Smooth muscle cell (in vitro differentiated cells): ENCODE data around the gene ACSF2. TPM values are rescaled to one million over a fixed set of nuclear protein-coding genes. Genes with fewer than 3 reads are reported as not detected.
A peak's percentile ranks its signal among the peaks of the same experiment; 100 is the strongest.
"Not testable (repeated sequence)": the region's sequence is repeated elsewhere in the genome, so short reads cannot be mapped to it uniquely, and the experiment has no call there.

Experiments used
- DNase-seq: peaks from one replicate; lab custom pipeline; 2025; ENCODE audit not compliant: unreplicated experiment; lab: John Stamatoyannopoulos, UW
- H2AFZ ChIP-seq: fragments of 200-600 bp; sonication (generic); 2 replicates; pipeline ENCODE4 v1.6.0; 2016; ENCODE audit warnings: antibody characterized with exemption, low read depth, mild to moderate bottlenecking
- H3F3A ChIP-seq: fragments of 200-600 bp; sonication (generic); 2 replicates; pipeline ENCODE4 v1.6.0; 2017; ENCODE audit warnings: antibody characterized with exemption, low read depth
- H3K27ac ChIP-seq: fragments of 200-600 bp; sonication (generic); 2 replicates; pipeline ENCODE4 v1.5.1; 2016; ENCODE audit warnings: low read depth, mild to moderate bottlenecking
- H3K27me3 ChIP-seq: fragments of 200-600 bp; sonication (generic); 2 replicates; pipeline ENCODE4 v1.6.1; 2016; ENCODE audit warnings: low read depth, mild to moderate bottlenecking
- H3K36me3 ChIP-seq: fragments of 200-600 bp; sonication (generic); 2 replicates; pipeline ENCODE4 v1.5.1; 2016; ENCODE audit warnings: low read depth
- H3K4me1 ChIP-seq: fragments of 200-600 bp; sonication (generic); 2 replicates; pipeline ENCODE4 v1.5.1; 2016; ENCODE audit warnings: low read depth
- H3K4me2 ChIP-seq: fragments of 200-600 bp; sonication (generic); 2 replicates; pipeline ENCODE4 v1.6.0; 2016; ENCODE audit warnings: mild to moderate bottlenecking
- H3K4me3 ChIP-seq: fragments of 200-600 bp; sonication (generic); 2 replicates; pipeline ENCODE4 v1.5.1; 2016; ENCODE audit warnings: mild to moderate bottlenecking
- H3K79me2 ChIP-seq: fragments of 200-600 bp; sonication (generic); 2 replicates; pipeline ENCODE4 v1.6.0; 2016; ENCODE audit warnings: low read depth, mild to moderate bottlenecking
- H3K9ac ChIP-seq: fragments of 200-600 bp; sonication (generic); 2 replicates; pipeline ENCODE4 v1.6.0; 2016; ENCODE audit warnings: low read depth
- H3K9me3 ChIP-seq: fragments of 200-600 bp; sonication (generic); replicated peaks from 2 replicates; pipeline ENCODE4 v1.5.1; 2016; ENCODE audit warnings: low read depth
- H4K20me1 ChIP-seq: fragments of 200-600 bp; sonication (generic); 2 replicates; pipeline ENCODE4 v1.6.0; 2016; ENCODE audit warnings: low read depth
- WGBS: methylation state at CpG from one replicate; pipeline ENCODE4 v1.1.7; 2016; ENCODE audit warnings: low lambda C conversion rate; 5-methylcytosine and 5-hydroxymethylcytosine counted together
- polyA plus RNA-seq: library from polyadenylated mRNA; unstranded; fragments of >200 nt; fragmentation: Nextera tagmentation; extraction: Ambion mirVana; gene quantifications from 2 replicates; pipeline ENCODE4 v1.2.1, GENCODE V29; 2016
- total RNA-seq: library from RNA; depleted of rRNA; stranded (reverse); fragments of >200 nt; gene quantifications from 2 replicates; pipeline ENCODE4 v1.2.3, GENCODE V29; 2014
- TF ChIP-seq, protein P1 (sequence below): fragments of 200-600 bp; sonication (generic); IDR thresholded peaks from 2 replicates; pipeline ENCODE4 v1.5.1; 2017; ENCODE audit warnings: borderline replicate concordance, mild to moderate bottlenecking, antibody characterized with exemption; ENCODE audit not compliant: insufficient read depth, poor library complexity, severe bottlenecking

Gene ACSF2
- total and polyA plus RNA-seq, 2 experiments from 2014 or later = 13.7 to 16.8 TPM

DNA sequence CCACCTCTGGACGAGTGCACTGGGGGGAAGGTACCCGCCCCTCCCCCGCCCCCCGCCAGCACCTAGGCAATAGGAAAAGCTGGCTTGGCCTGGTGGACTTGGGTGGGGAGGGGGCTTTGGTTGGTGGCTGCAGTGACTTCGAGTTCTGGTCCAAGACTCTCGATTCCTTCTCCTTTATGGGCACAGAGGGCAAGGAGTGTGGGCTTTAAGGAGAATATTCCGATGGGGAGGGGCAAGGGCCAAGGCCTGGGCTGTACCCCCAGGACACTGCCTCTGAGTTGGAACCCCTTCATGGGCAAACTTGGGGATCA, 409 bp downstream of the ACSF2 start:
- H3K4me2 ChIP-seq = peak overlapping the region; percentile 96
- H3K27ac ChIP-seq = peak overlapping the region; percentile 45
- peaks cover 10% of the 10 kb centered on the region for H4K20me1 ChIP-seq
- no peaks in the 10 kb centered on the region for H3K36me3 ChIP-seq
- peaks cover 13% of the 10 kb centered on the region for H3K4me1 ChIP-seq
- whole genome bisulfite sequencing = 8% methylated on average over 6 of the region's 7 CpGs
- DNase-seq = no peak
- H3K9me3 ChIP-seq = no peaks in the 10 kb centered on the region
- H3K27me3 ChIP-seq = no peaks in the 10 kb centered on the region
- peak overlapping the region; percentile 41 for H3K9ac ChIP-seq
- peak overlapping the region; percentile 47 for H2AFZ ChIP-seq
- TF ChIP-seq, protein P1, sequence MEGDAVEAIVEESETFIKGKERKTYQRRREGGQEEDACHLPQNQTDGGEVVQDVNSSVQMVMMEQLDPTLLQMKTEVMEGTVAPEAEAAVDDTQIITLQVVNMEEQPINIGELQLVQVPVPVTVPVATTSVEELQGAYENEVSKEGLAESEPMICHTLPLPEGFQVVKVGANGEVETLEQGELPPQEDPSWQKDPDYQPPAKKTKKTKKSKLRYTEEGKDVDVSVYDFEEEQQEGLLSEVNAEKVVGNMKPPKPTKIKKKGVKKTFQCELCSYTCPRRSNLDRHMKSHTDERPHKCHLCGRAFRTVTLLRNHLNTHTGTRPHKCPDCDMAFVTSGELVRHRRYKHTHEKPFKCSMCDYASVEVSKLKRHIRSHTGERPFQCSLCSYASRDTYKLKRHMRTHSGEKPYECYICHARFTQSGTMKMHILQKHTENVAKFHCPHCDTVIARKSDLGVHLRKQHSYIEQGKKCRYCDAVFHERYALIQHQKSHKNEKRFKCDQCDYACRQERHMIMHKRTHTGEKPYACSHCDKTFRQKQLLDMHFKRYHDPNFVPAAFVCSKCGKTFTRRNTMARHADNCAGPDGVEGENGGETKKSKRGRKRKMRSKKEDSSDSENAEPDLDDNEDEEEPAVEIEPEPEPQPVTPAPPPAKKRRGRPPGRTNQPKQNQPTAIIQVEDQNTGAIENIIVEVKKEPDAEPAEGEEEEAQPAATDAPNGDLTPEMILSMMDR = no peak
- H3K4me3 ChIP-seq = peak overlapping the region; percentile 91
- no peaks in the 10 kb centered on the region for H3K79me2 ChIP-seq
- H3F3A ChIP-seq = peaks cover 11% of the 10 kb centered on the region

DNA sequence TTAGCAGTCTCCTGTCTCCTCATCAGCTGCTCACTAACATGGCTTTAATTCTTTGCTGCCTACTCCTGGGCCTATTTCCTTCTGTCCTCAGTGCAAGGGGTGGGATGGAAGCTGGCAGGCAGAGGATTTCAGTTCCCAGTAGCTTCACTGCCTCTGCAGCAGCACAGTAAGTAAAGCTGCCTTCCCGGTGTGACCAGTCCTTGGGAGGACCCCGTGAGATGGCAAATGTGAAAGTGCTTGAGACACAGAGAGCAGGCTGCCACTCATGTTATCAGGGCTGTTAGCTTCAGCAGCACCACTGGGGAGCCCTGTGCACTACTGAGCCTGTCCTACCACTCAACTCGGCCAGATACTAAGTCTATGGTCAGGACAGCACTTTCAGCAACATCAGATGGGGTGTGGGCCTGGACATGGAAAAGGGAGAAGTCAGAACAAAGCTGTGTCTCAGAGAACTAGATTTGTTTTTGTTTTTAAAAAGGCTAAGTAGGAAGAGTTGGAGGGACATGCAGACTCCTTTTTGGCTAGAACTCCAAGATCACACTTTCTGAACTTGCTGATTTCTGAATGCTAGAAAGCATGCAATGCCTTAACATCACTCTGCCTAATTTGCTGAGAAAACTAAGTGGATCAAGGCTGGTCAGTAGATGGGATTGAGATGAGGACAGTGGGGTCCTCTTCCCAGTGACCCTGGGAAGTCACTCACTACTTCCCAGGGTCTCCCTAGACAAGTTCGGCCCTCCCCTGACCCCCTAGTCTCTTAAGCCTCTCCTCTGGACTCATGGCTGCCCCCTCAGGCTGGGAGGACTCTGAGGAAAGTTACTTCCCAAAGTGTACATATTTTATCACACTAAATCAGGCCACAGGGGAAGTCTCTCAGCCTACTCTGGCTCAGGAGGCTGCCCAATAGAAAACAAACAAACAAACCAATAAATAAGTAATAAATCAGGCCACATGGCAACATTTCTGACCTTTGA, 1.1 kb downstream of the ACSF2 start:
- H3F3A ChIP-seq = peaks cover 11% of the 10 kb centered on the region
- no peaks in the 10 kb centered on the region for H3K9me3 ChIP-seq
- peak overlapping the region; percentile 41 for H3K9ac ChIP-seq
- peak overlapping the region; percentile 91 for H3K4me3 ChIP-seq
- WGBS = 26% methylated on average over 4 of the region's 4 CpGs
- peak overlapping the region; percentile 96 for H3K4me2 ChIP-seq
- peak overlapping the region; percentile 47 for H2AFZ ChIP-seq
- H3K27ac ChIP-seq = peak overlapping the region; percentile 45
- no peaks in the 10 kb centered on the region for H3K36me3 ChIP-seq
- peaks cover 13% of the 10 kb centered on the region for H3K4me1 ChIP-seq
- TF ChIP-seq, protein P1 = peak; percentile 20
- peaks cover 10% of the 10 kb centered on the region for H4K20me1 ChIP-seq
- no peaks in the 10 kb centered on the region for H3K27me3 ChIP-seq
- DNase-seq = peak; percentile 14
- H3K79me2 ChIP-seq = no peaks in the 10 kb centered on the region

- H3K36me3 ChIP-seq, H3K9me3 ChIP-seq, H3K27me3 ChIP-seq, DNase-seq, H2AFZ ChIP-seq, H3K9ac ChIP-seq, H3K4me3 ChIP-seq, H3F3A ChIP-seq, H4K20me1 ChIP-seq, H3K79me2 ChIP-seq: not testable (repeated sequence)
- H3K4me1 ChIP-seq = peaks cover 13% of the 10 kb centered on the region
- H3K27ac ChIP-seq = peak overlapping the region; percentile 45
- 77% methylated on average over 6 of the region's 6 CpGs for WGBS
- H3K4me2 ChIP-seq = peak overlapping the region; percentile 96
These were observed 2.1 kb downstream of the ACSF2 start for GRCh38 chr17:50428126-50428525.

DNA sequence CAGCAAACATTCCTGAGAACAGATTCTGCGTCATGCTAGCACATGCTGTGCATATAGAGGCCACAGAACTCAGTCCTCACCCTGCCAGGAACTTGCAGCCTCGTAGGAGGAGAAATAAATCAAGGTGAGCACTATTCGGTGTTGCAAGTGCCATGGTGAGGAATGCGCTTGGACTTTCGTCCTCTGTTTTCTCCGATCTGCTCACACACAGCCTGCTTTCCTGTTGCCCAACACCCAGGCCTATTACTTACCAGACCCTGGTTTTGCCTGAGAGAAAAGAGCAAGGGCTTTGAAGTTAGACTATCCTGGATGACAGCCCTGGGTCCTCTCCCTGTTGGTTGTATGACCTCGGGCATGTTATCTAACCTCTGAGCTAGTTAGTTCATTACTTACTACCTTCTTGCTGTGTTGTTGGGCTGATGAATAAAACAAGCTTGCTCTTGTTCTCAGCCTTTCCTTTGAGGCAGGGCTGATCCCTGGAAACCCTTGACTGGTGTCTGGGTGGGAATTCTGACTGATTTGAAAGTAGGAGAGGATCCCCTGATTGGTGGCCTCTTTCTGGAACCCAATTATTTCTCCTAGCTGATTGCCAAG, 2.9 kb downstream of the ACSF2 start:
- no peak overlapping the region for H2AFZ ChIP-seq
- H4K20me1 ChIP-seq = peaks cover 10% of the 10 kb centered on the region
- H3K4me2 ChIP-seq = no peak overlapping the region
- H3K4me3 ChIP-seq = no peak overlapping the region
- TF ChIP-seq, protein P1 = no peak
- peak overlapping the region; percentile 45 for H3K27ac ChIP-seq
- DNase-seq = no peak
- H3K4me1 ChIP-seq = peaks cover 13% of the 10 kb centered on the region
- no peaks in the 10 kb centered on the region for H3K27me3 ChIP-seq
- H3F3A ChIP-seq = peaks cover 4% of the 10 kb centered on the region
- H3K9me3 ChIP-seq = no peaks in the 10 kb centered on the region
- H3K36me3 ChIP-seq = no peaks in the 10 kb centered on the region
- no peaks in the 10 kb centered on the region for H3K79me2 ChIP-seq
- 57% methylated on average over 7 of the region's 7 CpGs for WGBS
- H3K9ac ChIP-seq = no peak overlapping the region
